Testis (tissue), 3 donors: ENCODE results near the gene PRKN. TPM values are rescaled to one million over a fixed set of nuclear protein-coding genes. Genes with fewer than 3 reads are reported as not detected.

Source experiments
- DNase-seq: peaks from one replicate; pipeline ENCODE4 v3.0.0-alpha.2; 2019
- H3K27ac ChIP-seq, 2 donors: fragments of 200-600 bp; sonication (generic); one replicate each; pipeline ENCODE4 v1.5.1; 2019
- H3K27me3 ChIP-seq: fragments of 200-600 bp; sonication (generic); one replicate; pipeline ENCODE4 v1.5.1; 2019
- H3K36me3 ChIP-seq: fragments of 200-600 bp; sonication (generic); one replicate; pipeline ENCODE4 v1.5.1; 2017; ENCODE audit warnings: low read depth; ENCODE audit errors: missing control alignments
- H3K4me1 ChIP-seq: fragments of 200-600 bp; sonication (generic); one replicate; pipeline ENCODE4 v1.5.1; 2019
- H3K4me3 ChIP-seq, 2 donors: fragments of 200-600 bp; sonication (generic); one replicate each; pipeline ENCODE4 v1.5.1; 2017 to 2019
- H3K9me3 ChIP-seq: fragments of 200-600 bp; sonication (generic); one replicate; pipeline ENCODE4 v1.5.1; 2017
- CTCF ChIP-seq, 3 experiments: fragments of 450-650 bp in 2 of 3; fragments of 200-600 bp in 1 of 3; sonication (generic) in 1 of 3; IDR thresholded peaks; one replicate each; pipeline ENCODE4 v1.5.1; 2016 to 2019; ENCODE audit warnings: antibody characterized with exemption in 3 of 3, mild to moderate bottlenecking in 2 of 3, moderate library complexity in 1 of 3
- POLR2A ChIP-seq: fragments of 450-650 bp; IDR thresholded peaks from one replicate; pipeline ENCODE4 v1.6.1; 2017; ENCODE audit warnings: antibody characterized with exemption, mild to moderate bottlenecking, moderate library complexity
- WGBS, 2 donors: methylation state at CpG; one replicate each; pipeline ENCODE4 v1.1.5; 2018; 5-methylcytosine and 5-hydroxymethylcytosine counted together
- intact Hi-C: fragments of 100-400 bp; cut with DNase I; formaldehyde crosslinking; loops from one replicate; pipeline ENCODE4 v1.15.1; 2023; ENCODE audit warnings: low total_unique reads
- polyA plus RNA-seq: library from polyadenylated mRNA; stranded (reverse); fragments of 350-450 nt; fragmentation: Illumina TruSeq; extraction: RNeasy Lipid Tissue Mini Kit (QIAGEN cat#74804); gene quantifications from one replicate; pipeline ENCODE4 v1.2.3, GENCODE V29; 2014; ENCODE audit warnings: low read depth, low replicate concordance; ENCODE audit not compliant: insufficient read depth
- total RNA-seq, 2 donors: library from RNA; depleted of rRNA; stranded (reverse); fragments of >200 nt; gene quantifications; one replicate each; pipeline ENCODE4 v1.2.3, GENCODE V29; 2016

The PRKN gene
- total and polyA plus RNA-seq, 3 donors from 2014 or later = 19.1 to 34.5 (median 28.8) TPM

GRCh38 chr6:162710419-162710818, 17.1 kb downstream of the PRKN start:
- Histone ChIP-seq H3K27ac (no peak overlapping the region), H3K4me1 (peaks cover 6% of the 10 kb centered on the region), H3K9me3 (no peaks in the 10 kb centered on the region), H3K36me3 (no peaks in the 10 kb centered on the region), H3K4me3 (no peak overlapping the region), H3K27me3 (no peaks in the 10 kb centered on the region)
- no peak for DNase-seq
- TF ChIP-seq POLR2A = no peak
- intact Hi-C loops = no loop called here
- WGBS, 2 donors = 92 to 100% methylated on average over 1 of the region's 1 CpG

DNA sequence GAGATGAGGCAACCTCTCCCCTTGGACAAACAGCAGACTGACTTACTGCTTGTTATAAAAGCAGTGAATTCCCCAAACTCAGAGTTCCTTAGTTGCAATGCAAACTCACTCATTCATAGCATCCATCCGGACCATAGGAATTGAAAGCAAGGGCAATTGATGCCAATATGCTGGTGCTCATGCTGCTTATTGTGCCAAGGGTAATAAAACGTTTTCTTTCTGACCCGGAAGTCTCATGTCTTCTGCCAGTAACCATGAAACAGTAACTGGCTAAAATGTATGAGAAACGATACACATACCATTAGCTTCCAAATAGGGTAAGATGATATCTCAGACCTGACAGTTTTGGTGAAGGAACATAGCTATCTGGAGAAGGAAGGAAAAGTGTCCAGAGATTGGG, 18.1 kb downstream of the PRKN start:
- DNase-seq = no peak
- Histone ChIP-seq H3K27ac (no peak overlapping the region), H3K9me3 (no peaks in the 10 kb centered on the region), H3K4me1 (peaks cover 7% of the 10 kb centered on the region), H3K27me3 (no peaks in the 10 kb centered on the region), H3K36me3 (no peaks in the 10 kb centered on the region), H3K4me3 (no peak overlapping the region)
- no peak for TF ChIP-seq CTCF (IDR thresholded peaks at IDR 0.05)
- no peak for TF ChIP-seq POLR2A
- 92 to 93% methylated on average over 4 of the region's 4 CpGs for WGBS, 2 donors
- intact Hi-C loops = no loop called here

DNA sequence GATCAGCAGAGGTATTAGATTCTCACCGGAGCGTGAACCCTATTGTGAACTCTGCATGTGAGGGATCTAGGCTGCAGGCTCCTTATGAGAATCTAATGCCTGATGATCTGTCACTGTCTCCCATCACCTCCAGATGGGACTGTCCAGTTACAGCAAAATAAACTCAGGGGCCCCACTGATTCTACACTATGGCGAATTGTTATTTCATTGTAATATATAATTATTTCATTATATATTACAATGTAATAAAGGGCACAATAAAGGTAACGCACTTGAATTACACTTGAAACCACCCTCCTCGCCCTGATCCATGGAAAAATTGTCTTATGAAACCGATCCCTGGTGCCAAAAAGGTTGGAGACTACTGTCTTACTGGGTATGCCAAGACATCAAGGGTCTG, 18.6 kb downstream of the PRKN start:
- no peak for TF ChIP-seq POLR2A
- no peak for TF ChIP-seq CTCF (IDR thresholded peaks at IDR 0.05)
- Histone ChIP-seq H3K27ac (no peak overlapping the region), H3K27me3 (no peaks in the 10 kb centered on the region), H3K9me3 (no peaks in the 10 kb centered on the region), H3K4me1 (peaks cover 7% of the 10 kb centered on the region), H3K4me3 (no peak overlapping the region), H3K36me3 (no peaks in the 10 kb centered on the region)
- intact Hi-C loops = no loop called here
- 92 to 96% methylated on average over 6 of the region's 6 CpGs for WGBS, 2 donors
- DNase-seq = no peak

- Histone ChIP-seq H3K9me3 (no peaks in the 10 kb centered on the region), H3K36me3 (no peaks in the 10 kb centered on the region), H3K4me3 (no peak overlapping the region), H3K27ac (peak overlapping the region; percentile 39 to 68), H3K4me1 (peaks cover 7% of the 10 kb centered on the region), H3K27me3 (no peaks in the 10 kb centered on the region)
- intact Hi-C loops = no loop called here
- DNase-seq = peak; percentile 89
- 28 to 29% methylated on average over 6 of the region's 6 CpGs for WGBS, 2 donors
- no peak for TF ChIP-seq CTCF (IDR thresholded peaks at IDR 0.05)
- TF ChIP-seq POLR2A = no peak
These were observed 21.3 kb downstream of the PRKN start for GRCh38 chr6:162706232-162706631.

- Histone ChIP-seq H3K4me1 (peaks cover 7% of the 10 kb centered on the region), H3K36me3 (no peaks in the 10 kb centered on the region), H3K27ac (peak overlapping the region in 1 of 2 donors; percentile 68), H3K9me3 (no peaks in the 10 kb centered on the region), H3K4me3 (no peak overlapping the region), H3K27me3 (no peaks in the 10 kb centered on the region)
- no peak for DNase-seq
- intact Hi-C loops = no loop called here
- WGBS, 2 donors = 46 to 57% methylated on average over 4 of the region's 4 CpGs
- TF ChIP-seq POLR2A (no peak), CTCF (IDR thresholded peaks at IDR 0.05) (no peak)
These were observed 21.8 kb downstream of the PRKN start for GRCh38 chr6:162705736-162706135.
